OCI-LY7 (cell line): Measurements from ENCODE around the gene SLC17A7.

ENCODE experiments used
- EZH2phosphoT487 ChIP-seq: fragments of 200-600 bp; sonication (generic); IDR thresholded peaks from 2 replicates; pipeline ENCODE4 v1.6.1; 2018; ENCODE audit warnings: low read depth, borderline replicate concordance, mild to moderate bottlenecking, mixed run types, antibody characterized with exemption, low read length, moderate library complexity, mixed read lengths
- TF ChIP-seq, protein P1 (sequence below): fragments of 200-600 bp; sonication (generic); conservative IDR thresholded peaks from 2 replicates; pipeline ENCODE4 v1.5.1; 2014; ENCODE audit warnings: mild to moderate bottlenecking, antibody characterized with exemption, low read length, moderate library complexity, mixed read lengths

GRCh38 chr19:49432141-49433073, 8.9 kb downstream of the SLC17A7 start:
- TF ChIP-seq, protein P1, sequence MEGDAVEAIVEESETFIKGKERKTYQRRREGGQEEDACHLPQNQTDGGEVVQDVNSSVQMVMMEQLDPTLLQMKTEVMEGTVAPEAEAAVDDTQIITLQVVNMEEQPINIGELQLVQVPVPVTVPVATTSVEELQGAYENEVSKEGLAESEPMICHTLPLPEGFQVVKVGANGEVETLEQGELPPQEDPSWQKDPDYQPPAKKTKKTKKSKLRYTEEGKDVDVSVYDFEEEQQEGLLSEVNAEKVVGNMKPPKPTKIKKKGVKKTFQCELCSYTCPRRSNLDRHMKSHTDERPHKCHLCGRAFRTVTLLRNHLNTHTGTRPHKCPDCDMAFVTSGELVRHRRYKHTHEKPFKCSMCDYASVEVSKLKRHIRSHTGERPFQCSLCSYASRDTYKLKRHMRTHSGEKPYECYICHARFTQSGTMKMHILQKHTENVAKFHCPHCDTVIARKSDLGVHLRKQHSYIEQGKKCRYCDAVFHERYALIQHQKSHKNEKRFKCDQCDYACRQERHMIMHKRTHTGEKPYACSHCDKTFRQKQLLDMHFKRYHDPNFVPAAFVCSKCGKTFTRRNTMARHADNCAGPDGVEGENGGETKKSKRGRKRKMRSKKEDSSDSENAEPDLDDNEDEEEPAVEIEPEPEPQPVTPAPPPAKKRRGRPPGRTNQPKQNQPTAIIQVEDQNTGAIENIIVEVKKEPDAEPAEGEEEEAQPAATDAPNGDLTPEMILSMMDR = no peak
- TF ChIP-seq EZH2phosphoT487 = no peak
